AG09309 (cell line): Measurements from ENCODE around the gene ENC1.
A peak's percentile ranks its signal among the peaks of the same experiment; 100 is the strongest.

Experiments
- DNase-seq: peaks from one replicate; pipeline ENCODE4 v3.0.0-alpha.2; 2010; ENCODE audit warnings: low read depth
- H3K4me3 ChIP-seq: 2 replicates; pipeline ENCODE4 v1.5.1; 2011; ENCODE audit warnings: mild to moderate bottlenecking, low read depth, low read length, moderate library complexity; ENCODE audit not compliant: control insufficient read depth
- CTCF ChIP-seq: IDR thresholded peaks from 2 replicates; pipeline ENCODE4 v1.5.1; 2011; ENCODE audit warnings: mild to moderate bottlenecking, low read depth, low read length, inconsistent platforms; ENCODE audit not compliant: insufficient read depth, control insufficient read depth; ENCODE audit errors: missing control alignments

Gene ENC1

GRCh38 chr5:74673011-74673790 is 32.7 kb upstream of the ENC1 start:
- H3K4me3 ChIP-seq, result peak overlapping the region; percentile 16
- TF ChIP-seq CTCF, result peak; percentile 45
- no peak for DNase-seq

GRCh38 chr5:74672215-74672877 is 31.8 kb upstream of the ENC1 start:
- no peak for DNase-seq
- no peak for TF ChIP-seq CTCF
- no peak overlapping the region for H3K4me3 ChIP-seq

- no peak for TF ChIP-seq CTCF
- no peak overlapping the region for H3K4me3 ChIP-seq
- DNase-seq, result no peak
These were observed 30.0 kb upstream of the ENC1 start for GRCh38 chr5:74670396-74671038.

- no peak for DNase-seq
These were observed 29.3 kb upstream of the ENC1 start for GRCh38 chr5:74669821-74670220.

GRCh38 chr5:74667396-74667795 is 26.9 kb upstream of the ENC1 start:
- no peak for DNase-seq
- no peak overlapping the region for H3K4me3 ChIP-seq
- TF ChIP-seq CTCF, result no peak

More at GRCh38 chr5:74669821-74670220, 29.3 kb upstream of the ENC1 start:
- H3K4me3 ChIP-seq, result no peak overlapping the region
- TF ChIP-seq CTCF, result no peak

GRCh38 chr5:74665816-74666215 is 25.3 kb upstream of the ENC1 start:
- no peak for DNase-seq
- no peak overlapping the region for H3K4me3 ChIP-seq
- no peak for TF ChIP-seq CTCF
